Measurements from ENCODE around the gene HEATR5A.
"Not testable (repeated sequence)": the region's sequence is repeated elsewhere in the genome, so short reads cannot be mapped to it uniquely, and the experiment has no call there.

HEATR5A gene

DNA sequence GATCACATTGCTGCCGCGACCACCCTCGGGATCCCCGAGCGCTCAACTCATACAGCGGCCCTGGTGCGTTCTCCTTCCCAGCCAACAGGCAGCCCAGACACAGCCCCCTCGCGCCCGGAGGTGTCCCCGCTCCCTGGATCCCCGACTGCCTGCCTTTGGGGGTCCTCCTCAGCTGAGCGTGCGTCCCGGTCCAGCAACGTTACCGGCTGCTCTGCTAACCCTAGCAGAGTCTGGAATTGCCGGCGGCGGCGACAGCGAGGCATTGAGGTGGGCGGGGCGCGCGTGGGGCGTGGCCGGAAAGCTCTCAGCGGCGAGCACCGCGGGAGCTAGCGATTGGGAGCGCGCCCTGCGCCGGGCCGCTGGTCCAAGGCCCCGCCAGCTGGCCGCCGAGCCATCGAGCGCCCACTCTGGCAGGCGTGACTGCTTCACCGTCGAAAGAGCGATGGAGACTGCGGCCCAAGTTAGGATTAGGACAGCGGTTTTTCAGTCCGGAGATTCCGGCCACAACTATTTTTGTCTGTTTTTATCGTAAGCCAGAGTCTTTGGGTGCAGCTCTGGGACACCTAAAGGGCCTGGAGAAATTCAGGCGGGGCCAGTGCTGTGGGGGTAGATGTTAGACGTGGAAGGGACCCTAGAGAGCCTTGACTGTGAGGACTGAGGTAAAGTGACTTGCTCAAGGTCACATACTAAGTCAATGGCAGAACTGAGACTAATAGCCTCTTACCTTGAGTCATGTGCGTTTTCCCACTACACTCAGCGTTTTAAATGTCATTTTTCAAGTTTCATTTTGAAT lies at the start of gene HEATR5A:
TSS of gene HEATR5A (minus strand) at position 232 of the 793 bp plus-strand sequence. CDS start 17,575 bp downstream, outside the sequence.
- peak; percentile 94 for DNase-seq

DNA sequence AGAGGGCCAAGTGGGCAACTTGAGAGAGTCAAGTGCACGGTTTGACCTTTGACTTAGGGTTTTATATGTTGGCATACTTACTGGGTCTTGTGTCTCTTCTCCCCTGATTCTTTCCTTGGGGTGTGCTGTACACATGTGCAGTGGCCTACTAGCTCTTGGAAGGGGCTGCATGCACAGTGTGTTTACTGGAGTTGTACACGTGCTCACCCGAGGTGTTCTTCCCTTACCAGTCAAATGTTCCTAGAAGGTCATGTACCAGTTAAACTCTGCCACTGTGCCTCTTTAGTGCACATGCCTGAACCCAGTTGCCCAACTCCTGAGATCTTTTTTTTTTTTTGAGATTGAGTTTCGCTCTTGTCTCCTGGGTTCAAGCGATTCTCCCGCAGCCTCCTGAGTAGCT lies 46.2 kb upstream of the HEATR5A start:
- no peak for DNase-seq

DNA sequence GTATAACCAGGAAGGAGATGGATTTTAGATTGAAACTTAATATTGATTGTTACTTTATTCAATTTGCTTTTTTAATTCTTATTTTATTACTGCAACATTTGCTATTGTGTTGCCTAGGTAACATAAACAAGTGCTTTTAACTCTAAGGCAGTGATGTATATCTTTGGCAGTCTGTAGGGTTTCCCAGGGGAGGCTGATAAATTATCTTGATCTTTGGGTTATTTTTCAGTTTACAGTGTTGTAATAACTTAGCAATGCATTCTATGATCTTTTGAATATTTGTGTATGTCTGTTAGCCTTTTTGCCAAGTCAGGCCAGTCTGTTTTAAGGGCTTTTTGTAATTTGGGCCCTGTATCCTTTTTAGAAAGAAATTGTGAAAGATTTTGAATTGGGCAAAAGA lies 44.8 kb upstream of the HEATR5A start:
- DNase-seq, result no peak

DNA sequence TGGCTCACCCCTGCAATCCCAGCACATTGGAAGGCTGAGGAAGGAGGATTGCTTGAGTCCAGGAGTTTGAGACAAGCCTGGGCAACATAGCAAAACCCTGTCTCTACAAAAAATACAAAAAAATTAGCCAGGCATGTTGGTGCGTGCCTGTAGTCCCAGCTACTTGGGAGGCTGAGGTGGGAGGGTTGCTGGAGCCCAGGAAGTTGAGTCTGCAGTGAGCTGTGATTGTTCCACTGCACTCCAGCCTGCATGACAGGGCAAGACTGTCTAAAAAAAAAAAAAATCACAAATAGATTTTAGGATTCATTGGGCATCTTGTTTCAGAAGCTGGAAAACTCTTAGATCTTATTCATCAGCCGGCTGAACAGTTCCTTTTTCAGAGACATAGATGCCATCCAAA lies 42.1 kb upstream of the HEATR5A start:
- DNase-seq, result not testable (repeated sequence)

DNA sequence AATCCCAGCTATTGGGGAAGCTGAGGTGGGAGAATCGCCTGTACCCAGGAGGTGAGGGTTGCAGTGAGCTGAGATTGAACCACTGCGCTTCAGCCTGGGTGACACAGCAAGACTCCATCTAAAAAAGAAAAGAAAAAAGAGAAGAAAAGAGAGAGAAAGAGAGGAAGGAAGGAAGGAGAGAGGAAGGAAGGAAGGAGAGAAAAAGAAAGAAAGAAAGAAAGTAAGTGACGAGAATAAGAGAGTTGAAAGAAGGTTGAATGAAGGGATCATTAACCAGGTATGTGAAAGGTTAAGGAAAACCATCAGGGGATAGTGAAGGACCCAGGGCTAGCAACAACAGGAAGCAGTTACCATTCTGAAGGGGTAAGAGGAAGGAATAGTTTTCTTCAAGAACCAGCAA lies 41.2 kb upstream of the HEATR5A start:
- DNase-seq, result no peak

DNA sequence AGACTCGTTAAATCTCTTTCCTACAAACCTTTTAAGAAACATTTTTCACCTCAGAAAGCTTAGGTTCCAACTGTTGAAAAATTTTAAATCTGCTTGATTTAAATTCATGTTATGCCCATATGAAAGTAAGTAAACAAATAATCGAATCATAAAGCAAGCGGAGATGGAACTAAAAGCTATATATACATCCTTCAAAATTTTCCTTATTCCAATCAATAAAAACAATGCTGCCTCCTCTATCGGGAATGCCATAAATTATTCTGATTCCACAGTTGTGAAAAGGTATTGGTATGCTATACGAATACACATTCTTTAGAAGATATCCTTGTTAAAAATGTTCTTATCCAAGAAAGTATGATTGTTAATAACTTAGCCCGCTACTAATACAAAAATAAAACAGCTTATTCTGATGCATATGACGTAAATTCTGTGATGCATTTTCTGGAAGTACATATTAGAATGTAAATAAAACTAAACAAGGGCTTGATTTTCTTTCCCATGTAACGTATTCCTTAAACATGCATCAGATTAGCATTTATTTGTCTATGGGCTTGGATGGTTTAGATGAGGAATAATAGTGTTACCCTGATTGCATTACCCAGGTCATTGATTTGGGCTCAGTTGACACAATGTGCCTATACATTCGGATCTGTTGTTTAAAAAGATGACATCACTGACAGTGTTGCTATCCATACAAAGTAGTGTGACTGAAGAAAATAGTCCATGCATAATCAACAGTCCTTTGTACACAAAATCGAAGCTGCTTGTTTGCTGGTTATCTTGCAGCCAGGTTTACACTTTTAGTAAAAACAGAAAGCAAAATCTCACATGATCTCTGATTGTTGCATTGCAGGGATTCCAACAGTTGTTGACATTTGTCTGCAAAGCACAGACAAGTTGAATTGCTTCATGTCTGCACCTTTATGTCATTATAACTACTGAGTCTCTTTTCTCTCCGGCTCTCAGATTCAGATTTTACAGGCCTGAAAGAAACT lies 37.6 kb upstream of the HEATR5A start:
- DNase-seq, result no peak

DNA sequence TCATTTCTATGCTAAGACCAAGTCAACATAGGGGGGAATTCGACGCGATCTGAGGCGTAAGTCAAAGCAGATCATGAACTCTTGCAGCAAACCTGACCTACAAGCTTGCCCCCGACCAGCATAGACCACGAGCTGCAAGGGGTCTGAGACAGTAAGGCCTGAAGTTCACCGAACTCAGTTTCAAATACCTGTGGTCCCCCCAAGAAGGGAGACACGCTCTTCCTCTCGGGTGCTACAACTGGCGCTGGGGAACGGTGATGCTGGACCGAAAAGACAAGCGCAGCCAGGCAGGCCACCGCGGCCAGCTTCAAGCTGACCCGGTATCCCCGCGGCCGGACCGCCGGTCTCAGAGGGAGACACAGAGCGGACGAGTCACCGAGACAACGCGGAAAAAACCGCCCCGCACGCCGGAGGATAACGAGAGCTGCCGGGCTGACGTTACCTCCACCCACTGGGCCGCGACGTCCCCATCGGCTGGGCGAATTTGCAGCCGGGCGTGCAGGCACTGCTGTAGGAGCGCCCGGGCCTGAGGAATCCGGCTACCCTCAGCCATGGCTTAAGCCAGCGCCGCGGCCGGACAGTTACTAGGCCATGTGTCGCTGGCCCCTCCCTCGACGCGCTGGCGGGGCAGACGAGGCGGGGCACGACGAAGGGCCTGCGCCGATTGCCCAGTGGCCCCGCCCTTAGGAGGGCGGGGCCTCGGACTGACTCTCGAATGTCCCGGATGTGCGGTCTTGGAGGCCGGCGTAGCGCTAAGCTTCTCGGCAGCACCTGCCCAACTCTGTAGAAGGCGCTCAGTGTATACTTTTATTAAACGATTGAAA lies 36.7 kb upstream of the HEATR5A start, which contains the start of gene DTD2:
TSS of gene DTD2 (minus strand) at position 666 of the 824 bp plus-strand sequence. CDS start at position 553, 113 bp downstream.
- DNase-seq, result peak; percentile 93

DNA sequence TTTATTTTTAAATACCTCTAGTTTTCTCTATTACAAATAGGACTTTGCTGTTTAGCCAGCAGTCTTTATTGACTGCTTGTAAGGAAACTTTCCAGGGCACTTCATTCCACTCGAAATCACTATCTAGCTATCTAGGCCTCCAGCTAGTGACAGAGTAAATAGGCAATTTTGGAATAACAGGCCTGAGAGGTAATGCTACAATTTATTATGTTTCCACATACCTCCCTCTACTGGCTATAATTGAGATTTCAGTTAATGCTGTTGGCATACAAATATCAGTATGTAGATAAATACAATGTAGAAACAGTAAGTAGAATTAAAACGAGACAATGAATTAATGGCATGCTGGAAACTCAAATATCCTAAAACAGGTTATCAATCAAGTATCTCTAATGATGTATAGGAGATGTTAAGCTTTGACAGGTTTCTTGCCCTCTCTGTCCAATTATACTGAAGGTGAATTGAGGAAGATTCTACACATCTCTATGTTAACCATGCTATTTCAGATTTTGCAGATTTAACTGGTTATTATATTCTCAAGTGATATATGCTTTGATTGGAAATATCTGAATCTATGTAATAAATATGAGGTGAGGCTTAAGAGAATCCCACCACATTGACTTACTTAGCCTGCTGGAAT lies 29.7 kb upstream of the HEATR5A start:
- no peak for DNase-seq

DNA sequence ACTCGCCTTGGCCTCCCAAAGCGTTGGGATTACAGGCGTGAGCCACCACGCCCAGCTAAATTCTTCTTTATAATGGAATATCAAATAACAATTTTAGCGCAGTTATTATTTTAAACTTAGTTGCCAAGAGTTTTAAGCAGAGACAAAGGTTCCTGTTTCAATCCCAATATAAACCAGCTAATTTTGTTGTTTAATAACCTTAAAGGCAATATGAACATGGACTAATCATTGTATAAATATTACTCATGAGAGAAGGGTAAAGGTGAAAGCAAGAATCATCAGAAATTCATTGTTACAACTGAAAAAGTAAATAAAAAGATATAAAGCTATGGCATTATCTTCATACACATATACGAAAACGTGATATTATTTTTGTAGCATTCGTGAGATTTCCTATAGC lies 28.8 kb upstream of the HEATR5A start:
- no peak for DNase-seq

DNA sequence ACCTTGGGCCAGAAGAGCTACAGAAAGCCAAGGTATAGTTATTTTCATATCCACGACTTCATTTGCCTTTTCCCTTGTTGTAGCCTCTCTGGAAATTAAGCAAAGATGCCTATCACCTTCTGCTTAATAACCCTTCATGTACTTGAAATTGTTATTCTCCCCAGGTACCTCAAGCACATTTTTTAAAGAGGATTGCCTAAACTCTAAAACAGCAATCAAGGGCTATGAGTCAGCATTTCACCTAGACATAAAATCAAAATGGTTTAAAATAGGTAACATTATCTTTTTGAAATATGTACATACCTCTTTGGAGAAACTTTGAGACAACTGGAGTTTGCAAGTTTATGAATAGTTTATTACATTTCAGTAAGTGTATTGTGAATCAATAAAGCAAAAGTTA lies 25.4 kb upstream of the HEATR5A start:
- DNase-seq, result no peak

DNA sequence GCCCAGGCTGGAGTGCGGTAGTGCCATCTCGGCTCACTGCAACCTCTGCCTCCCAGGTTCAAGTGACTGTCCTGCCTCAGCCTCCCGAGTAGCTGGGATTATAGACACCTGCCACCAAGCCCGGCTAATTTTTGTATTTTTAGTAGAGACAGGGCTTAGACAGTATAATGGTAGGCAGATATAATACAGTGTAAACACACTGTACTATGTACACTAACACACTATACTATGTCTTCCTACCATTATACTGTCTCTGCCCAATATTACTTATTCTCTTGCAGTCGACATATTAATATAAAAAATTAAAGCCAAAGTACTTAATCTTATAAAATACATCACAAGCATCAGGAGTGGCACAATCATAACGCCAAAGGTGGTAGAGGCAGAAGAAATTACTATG lies 21.9 kb upstream of the HEATR5A start:
- DNase-seq, result no peak

DNA sequence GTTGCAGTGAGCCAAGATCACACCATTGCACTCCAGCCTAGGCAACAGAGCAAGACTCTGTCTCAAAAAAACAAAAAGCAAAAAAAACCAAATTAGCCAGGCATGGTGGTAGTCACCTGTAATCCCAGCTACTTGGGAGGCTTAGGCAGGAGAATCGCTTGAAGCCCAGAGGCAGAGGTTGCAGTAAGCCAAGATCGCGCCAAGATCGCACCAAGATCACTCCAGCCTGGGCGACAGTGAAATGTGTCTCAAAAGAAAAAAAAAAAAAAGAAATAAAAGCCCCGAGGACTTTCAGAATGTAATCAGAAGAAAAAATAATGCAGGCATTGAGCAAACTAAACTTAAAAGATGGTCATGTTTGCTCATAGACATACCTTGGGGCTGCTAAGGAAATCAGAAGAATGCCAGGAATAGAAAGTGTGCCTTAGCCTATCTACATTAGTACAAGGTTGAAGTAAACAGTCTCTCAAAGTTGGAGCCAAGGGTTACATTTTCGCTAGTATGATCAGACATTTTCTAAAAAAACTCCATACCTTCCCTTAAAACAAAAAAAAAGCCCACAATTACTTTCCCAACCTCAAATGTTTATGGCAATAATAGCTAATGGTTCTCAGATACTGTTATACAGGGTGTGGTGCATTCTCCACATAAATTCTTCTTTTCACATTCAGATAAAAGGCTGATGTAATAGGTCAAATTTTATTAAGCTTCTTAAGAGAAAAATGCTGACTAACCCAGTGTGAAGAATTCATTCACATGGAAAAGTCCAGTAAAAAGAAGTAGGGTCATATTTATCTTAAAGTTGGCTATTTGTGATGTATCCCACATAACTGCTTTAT lies 21.1 kb upstream of the HEATR5A start:
- DNase-seq, result no peak

DNA sequence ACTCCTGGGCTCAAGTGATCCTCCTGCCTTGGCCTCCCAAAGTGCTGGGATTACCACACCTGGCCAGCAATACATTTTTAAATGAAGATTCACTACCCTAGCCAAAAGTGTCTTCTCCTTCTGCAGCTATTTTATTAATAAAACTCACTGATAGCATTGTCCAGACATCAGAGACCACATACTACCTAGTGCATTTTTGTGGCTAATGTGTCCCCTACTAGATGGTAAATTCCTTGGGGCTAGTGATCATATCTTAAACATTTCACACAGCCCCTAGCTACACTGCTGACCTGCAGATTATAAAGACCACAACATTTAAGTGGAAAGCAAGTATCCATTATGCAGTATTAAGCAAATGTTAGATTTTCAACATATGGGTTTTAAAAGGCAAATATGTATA lies 19.9 kb upstream of the HEATR5A start:
- DNase-seq, result no peak

DNA sequence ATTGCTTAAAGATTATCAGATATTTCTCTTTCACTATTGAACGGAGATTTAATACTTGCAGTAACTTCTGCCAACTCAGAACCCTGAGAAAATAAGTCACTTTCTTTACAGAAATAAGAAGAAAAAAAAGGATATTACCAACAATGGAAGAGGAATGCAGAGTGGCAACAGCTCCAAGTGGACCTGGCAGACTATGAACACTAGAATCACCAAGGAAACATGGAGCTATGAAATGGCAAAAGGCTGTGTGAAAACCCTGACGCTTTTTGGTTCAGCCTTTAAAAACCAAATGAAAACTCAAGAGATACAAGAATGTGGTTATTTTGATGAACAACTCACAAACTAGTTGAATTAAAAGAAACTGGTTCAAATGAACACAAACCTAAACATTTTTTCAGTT lies 19.2 kb upstream of the HEATR5A start:
- DNase-seq, result no peak

DNA sequence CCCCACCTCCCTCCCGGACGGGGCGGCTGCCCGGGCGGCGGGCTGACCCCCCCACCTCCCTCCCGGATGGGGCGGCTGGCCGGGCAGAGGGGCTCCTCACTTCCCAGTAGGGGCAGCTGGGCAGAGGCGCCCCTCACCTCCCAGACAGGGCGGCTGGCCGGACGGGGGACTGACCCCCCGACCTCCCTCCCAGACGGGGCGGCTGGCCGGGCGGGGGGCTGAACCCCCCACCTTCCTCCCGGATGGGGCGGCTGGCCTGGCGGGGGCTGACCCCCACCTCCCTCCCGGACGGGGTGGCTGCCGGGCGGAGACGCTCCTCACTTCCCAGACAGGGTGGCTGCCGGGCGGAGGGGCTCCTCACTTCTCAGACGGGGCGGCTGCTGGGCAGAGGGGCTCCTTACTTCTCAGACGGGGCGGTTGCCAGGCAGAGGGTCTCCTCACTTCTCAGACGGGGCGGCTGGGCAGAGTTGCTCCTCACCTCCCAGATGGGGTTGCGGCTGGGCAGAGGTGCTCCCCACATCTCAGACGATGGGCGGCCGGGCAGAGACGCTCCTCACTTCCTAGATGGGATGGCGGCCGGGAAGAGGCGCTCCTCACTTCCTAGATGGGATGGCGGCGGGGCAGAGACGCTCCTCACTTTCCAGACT lies 16.8 kb upstream of the HEATR5A start:
- not testable (repeated sequence) for DNase-seq

DNA sequence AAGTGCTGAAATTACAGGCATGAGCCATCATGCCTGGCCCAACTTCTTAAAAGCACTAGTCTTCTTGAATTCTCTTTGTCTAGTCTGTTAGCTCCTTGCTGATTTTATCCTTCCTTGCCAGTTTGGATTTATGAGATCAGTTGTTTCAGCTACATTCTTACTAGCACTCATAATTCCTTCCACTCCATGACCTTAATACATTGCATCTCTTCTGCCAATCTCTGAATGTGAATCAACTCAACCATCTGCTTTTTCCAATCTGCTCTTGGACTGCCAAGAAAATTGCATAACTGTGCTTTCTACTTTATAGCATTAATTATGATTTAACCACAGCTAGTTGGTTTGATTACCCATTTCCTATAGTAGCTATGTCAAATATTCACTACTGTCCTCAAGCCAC lies 14.9 kb upstream of the HEATR5A start:
- no peak for DNase-seq

DNA sequence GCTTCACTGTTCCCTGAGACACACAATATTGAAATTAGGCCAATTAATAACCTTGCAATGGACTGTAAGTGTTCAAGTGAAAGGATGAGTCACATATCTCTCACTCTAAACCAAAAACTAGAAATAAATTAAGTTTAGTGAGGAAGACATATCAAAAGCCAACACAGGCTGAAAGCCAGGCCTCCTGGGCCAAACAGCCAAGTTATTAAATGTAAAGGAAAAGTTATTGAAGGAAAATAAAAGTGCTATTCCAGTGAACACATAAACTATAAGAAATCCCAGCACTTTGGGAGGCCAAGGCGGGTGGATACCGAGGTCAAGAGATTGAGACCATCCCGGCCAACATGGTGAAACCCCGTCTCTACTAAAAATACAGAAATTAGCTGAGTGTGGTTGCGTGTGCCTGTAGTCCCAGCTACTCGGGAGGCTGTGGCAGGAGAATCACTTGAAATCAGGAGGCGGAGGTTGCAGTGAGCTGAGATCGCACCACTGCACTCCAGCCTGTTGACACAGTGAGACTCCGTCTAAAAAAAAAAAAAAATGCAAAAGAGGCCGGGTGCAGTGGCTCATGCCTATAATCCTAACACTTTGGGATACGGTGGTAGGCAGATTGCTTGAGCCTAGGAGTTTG lies 10.4 kb upstream of the HEATR5A start:
- DNase-seq, result no peak

DNA sequence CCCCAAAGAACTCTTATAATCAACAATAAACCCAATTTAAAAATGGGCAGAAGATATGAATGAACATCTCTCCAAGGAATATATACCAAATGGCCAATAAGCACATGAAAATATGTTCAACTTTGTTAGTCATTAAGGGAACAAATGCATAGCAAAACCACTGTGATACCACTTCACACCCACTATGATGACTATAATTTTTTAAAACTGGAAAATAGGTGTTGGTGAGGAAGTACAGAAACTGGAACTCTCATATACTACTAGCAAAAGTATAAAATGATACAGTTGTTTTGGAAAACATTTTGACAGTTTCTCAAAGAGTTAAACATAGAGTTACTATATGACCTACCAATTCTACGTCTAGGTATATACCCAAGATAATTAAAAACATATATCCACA lies 9.4 kb upstream of the HEATR5A start:
- no peak for DNase-seq

DNA sequence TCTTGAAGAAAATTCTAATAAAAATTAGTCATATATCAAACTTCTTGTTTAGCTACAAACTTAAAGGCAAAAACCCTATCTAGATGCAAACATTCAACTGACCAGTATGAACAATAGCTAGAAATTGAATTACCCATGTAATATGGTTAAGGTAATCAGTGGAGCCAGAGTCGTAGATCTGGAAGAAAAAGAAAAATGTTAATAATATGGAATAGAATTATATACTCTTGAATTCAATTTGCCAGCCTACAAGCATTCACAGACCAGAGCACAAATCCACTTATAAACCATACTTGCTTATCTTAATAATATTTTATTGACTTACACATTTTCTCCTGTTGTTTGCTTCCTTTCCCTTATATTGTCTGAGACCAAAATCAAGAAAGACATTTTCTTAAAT lies 7.7 kb upstream of the HEATR5A start:
- no peak for DNase-seq

DNA sequence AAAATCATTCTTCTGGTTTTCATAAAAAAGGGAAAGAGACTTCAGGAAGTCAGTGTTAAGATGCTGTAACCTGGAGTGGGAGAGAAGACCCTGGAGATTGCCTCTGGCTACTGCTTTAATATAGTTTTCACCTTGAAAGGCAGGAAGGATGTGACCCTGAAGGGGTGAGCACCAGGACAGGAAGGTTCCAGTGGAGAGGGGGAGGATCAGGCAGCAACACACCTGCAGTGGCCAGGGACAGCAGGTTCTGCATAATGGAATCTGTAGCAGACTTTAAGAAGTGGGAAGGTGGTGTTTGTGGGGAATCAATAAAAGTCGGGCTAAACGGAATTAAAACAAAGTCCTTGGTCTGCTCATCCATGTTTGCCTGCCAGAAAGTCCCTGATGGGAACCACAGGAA lies 6.3 kb upstream of the HEATR5A start:
- no peak for DNase-seq

Data from activated CD4-positive, alpha-beta T cell treated with anti-CD3 and anti-CD28 coated beads for 48 hours (primary cell).